ENCODE results near the gene TANC1. TPM values are rescaled to one million over a fixed set of nuclear protein-coding genes. Genes with fewer than 3 reads are reported as not detected.

TANC1 gene
- total RNA-seq, 1 donor from 2014 or later = 45.0 TPM

DNA sequence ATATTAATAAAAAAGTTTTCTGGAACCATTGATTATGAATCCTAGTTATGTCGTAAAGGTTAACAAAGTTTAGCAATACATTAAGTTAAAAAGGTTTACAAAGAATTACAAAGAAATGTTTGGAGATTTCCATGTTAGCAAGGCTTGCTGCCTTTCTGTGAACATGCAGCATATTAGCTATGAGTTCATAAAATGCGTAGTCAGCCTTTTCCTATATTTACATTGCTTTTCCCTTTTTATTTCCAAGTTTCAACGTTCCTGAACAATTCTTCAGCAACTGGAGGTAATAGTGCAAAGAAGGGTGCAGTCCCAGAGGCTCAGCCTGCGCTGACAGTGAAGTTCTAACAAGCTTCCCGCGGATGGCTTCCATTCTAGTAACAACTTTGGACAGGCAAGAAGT is 266.4 kb downstream of the TANC1 start:
- peaks cover 42% of the 10 kb centered on the region for H3K36me3 ChIP-seq (ENCODE audit: insufficient read depth, low read length)
- DNase-seq (ENCODE audit: low read depth) = no peak
- no peak overlapping the region for H3K4me2 ChIP-seq (ENCODE audit: low read length)
- no peak overlapping the region for H3K27ac ChIP-seq (ENCODE audit: low read depth, low read length)
- no peak for FAIRE-seq
- H3K36me3 Mint-ChIP-seq (ENCODE audit: low read depth, unreplicated experiment) = peaks cover 18% of the 10 kb centered on the region
- no peaks in the 10 kb centered on the region for H3K27me3 ChIP-seq (ENCODE audit: insufficient read depth, low read length)
- no peak overlapping the region for H3K27ac Mint-ChIP-seq (ENCODE audit: unreplicated experiment)
- H3K9me3 Mint-ChIP-seq (ENCODE audit: unreplicated experiment) = no peaks in the 10 kb centered on the region
- H3K4me1 Mint-ChIP-seq (ENCODE audit: low read depth, unreplicated experiment) = peaks cover 1% of the 10 kb centered on the region
- H4K20me1 ChIP-seq (ENCODE audit: insufficient read depth, low read length) = peaks cover 5% of the 10 kb centered on the region
- no peaks in the 10 kb centered on the region for H3K4me1 ChIP-seq (ENCODE audit: insufficient read depth, low read length)
- H3K9ac ChIP-seq (ENCODE audit: low read length) = no peak overlapping the region
- H3K79me2 ChIP-seq (ENCODE audit: insufficient read depth, low read length) = no peaks in the 10 kb centered on the region
- H3K27me3 Mint-ChIP-seq (ENCODE audit: low read depth, unreplicated experiment) = no peaks in the 10 kb centered on the region
- TF ChIP-seq EZH2 (IDR thresholded peaks at IDR 0.05; ENCODE audit: insufficient read depth, low read length) = no peak
- TF ChIP-seq, protein P1, sequence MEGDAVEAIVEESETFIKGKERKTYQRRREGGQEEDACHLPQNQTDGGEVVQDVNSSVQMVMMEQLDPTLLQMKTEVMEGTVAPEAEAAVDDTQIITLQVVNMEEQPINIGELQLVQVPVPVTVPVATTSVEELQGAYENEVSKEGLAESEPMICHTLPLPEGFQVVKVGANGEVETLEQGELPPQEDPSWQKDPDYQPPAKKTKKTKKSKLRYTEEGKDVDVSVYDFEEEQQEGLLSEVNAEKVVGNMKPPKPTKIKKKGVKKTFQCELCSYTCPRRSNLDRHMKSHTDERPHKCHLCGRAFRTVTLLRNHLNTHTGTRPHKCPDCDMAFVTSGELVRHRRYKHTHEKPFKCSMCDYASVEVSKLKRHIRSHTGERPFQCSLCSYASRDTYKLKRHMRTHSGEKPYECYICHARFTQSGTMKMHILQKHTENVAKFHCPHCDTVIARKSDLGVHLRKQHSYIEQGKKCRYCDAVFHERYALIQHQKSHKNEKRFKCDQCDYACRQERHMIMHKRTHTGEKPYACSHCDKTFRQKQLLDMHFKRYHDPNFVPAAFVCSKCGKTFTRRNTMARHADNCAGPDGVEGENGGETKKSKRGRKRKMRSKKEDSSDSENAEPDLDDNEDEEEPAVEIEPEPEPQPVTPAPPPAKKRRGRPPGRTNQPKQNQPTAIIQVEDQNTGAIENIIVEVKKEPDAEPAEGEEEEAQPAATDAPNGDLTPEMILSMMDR (IDR thresholded peaks at IDR 0.05; ENCODE audit: insufficient read depth, low read depth, low read length) = no peak
- no peak overlapping the region for H3K4me3 Mint-ChIP-seq (ENCODE audit: unreplicated experiment)
- H3K4me3 ChIP-seq (ENCODE audit: insufficient read depth, low read depth, low read length) = no peak overlapping the region
- no peak overlapping the region for H2AFZ ChIP-seq (ENCODE audit: low read depth, low read length)
- no peaks in the 10 kb centered on the region for H3K9me3 ChIP-seq (ENCODE audit: insufficient read depth, low read depth, low read length)

DNA sequence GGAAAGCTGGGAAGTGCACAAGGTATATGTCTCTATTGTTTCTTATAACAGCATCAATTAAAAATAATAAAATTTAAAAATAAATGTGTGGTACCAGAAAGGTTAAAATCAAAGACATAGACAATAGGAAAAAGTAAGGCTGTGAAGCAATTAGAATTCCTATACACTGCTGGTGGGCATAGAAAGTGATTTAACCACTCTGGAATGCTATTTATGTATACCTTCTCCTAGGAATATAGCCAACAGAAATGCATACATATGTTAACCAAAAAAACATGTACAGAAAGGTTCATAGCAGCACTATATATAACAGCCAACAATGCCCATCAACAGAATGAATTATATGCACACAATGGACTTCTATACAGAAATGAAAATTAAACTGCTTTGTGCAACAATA is 275.1 kb downstream of the TANC1 start:
- Histone ChIP-seq H3K36me3 (ENCODE audit: insufficient read depth, low read length) (peaks cover 6% of the 10 kb centered on the region), H3K9ac (ENCODE audit: low read length) (no peak overlapping the region), H2AFZ (ENCODE audit: low read depth, low read length) (no peak overlapping the region), H3K4me1 (ENCODE audit: insufficient read depth, low read length) (no peaks in the 10 kb centered on the region), H3K79me2 (ENCODE audit: insufficient read depth, low read length) (no peaks in the 10 kb centered on the region), H3K27ac (ENCODE audit: low read depth, low read length) (no peak overlapping the region), H3K9me3 (ENCODE audit: insufficient read depth, low read depth, low read length) (no peaks in the 10 kb centered on the region), H3K4me2 (ENCODE audit: low read length) (no peak overlapping the region), H4K20me1 (ENCODE audit: insufficient read depth, low read length) (no peaks in the 10 kb centered on the region), H3K4me3 (ENCODE audit: insufficient read depth, low read depth, low read length) (no peak overlapping the region), H3K27me3 (ENCODE audit: insufficient read depth, low read length) (no peaks in the 10 kb centered on the region)
- no peak for TF ChIP-seq EZH2 (IDR thresholded peaks at IDR 0.05; ENCODE audit: insufficient read depth, low read length)
- TF ChIP-seq, protein P1 (IDR thresholded peaks at IDR 0.05; ENCODE audit: insufficient read depth, low read depth, low read length) = no peak
- no peak overlapping the region for H3K4me3 Mint-ChIP-seq (ENCODE audit: unreplicated experiment)
- peaks cover 7% of the 10 kb centered on the region for H3K4me1 Mint-ChIP-seq (ENCODE audit: low read depth, unreplicated experiment)
- FAIRE-seq (no peak), DNase-seq (ENCODE audit: low read depth) (no peak)
- no peak overlapping the region for H3K27ac Mint-ChIP-seq (ENCODE audit: unreplicated experiment)
- H3K36me3 Mint-ChIP-seq (ENCODE audit: low read depth, unreplicated experiment) = peaks cover 38% of the 10 kb centered on the region
- no peaks in the 10 kb centered on the region for H3K27me3 Mint-ChIP-seq (ENCODE audit: low read depth, unreplicated experiment)
- H3K9me3 Mint-ChIP-seq (ENCODE audit: unreplicated experiment) = no peaks in the 10 kb centered on the region

DNA sequence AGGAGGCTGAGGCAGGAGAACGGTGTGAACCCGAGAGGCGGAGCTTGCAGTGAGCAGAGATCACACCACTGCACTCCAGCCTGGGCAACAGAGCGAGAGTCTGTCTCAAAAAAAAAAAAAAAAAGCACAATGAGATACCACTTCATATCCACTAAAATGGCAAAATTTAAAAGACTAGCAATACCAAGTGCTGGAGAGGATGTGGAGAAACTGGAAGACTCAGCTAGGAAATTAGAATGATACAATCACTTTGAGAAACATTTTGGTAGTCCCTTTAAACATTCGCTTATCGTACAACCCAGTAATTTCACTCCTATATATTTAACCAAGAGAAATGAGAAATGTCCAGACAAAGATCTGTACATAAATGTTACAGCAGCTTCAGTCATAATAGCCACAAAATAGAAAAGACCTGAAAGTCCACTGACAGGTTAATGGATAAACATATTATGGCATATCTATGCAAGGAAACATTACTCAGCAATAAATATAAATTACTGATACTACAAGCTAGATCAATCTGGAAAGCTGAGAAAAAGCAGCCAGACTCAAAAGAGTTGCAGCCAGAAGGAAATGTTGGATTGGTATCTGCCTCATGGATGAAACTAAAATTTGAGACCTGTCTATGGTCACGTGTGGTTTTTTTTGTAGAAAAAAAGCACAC is 278.0 kb downstream of the TANC1 start:
- Mint-ChIP-seq H3K36me3 (ENCODE audit: low read depth, unreplicated experiment) (peaks cover 26% of the 10 kb centered on the region), H3K4me1 (ENCODE audit: low read depth, unreplicated experiment) (peaks cover 7% of the 10 kb centered on the region), H3K27me3 (ENCODE audit: low read depth, unreplicated experiment) (no peaks in the 10 kb centered on the region), H3K9me3 (ENCODE audit: unreplicated experiment) (no peaks in the 10 kb centered on the region), H3K4me3 (ENCODE audit: unreplicated experiment) (no peak overlapping the region), H3K27ac (ENCODE audit: unreplicated experiment) (no peak overlapping the region)
- no peak overlapping the region for H3K27ac ChIP-seq (ENCODE audit: low read depth, low read length)
- H3K4me1 ChIP-seq (ENCODE audit: insufficient read depth, low read length) = peaks cover 4% of the 10 kb centered on the region
- H2AFZ ChIP-seq (ENCODE audit: low read depth, low read length) = no peak overlapping the region
- H3K9me3 ChIP-seq (ENCODE audit: insufficient read depth, low read depth, low read length) = no peaks in the 10 kb centered on the region
- H3K36me3 ChIP-seq (ENCODE audit: insufficient read depth, low read length) = no peaks in the 10 kb centered on the region
- H3K27me3 ChIP-seq (ENCODE audit: insufficient read depth, low read length) = no peaks in the 10 kb centered on the region
- H4K20me1 ChIP-seq (ENCODE audit: insufficient read depth, low read length) = no peaks in the 10 kb centered on the region
- no peak overlapping the region for H3K4me3 ChIP-seq (ENCODE audit: insufficient read depth, low read depth, low read length)
- no peak overlapping the region for H3K9ac ChIP-seq (ENCODE audit: low read length)
- no peak for TF ChIP-seq EZH2 (IDR thresholded peaks at IDR 0.05; ENCODE audit: insufficient read depth, low read length)
- TF ChIP-seq, protein P1 (IDR thresholded peaks at IDR 0.05; ENCODE audit: insufficient read depth, low read depth, low read length) = no peak
- H3K79me2 ChIP-seq (ENCODE audit: insufficient read depth, low read length) = no peaks in the 10 kb centered on the region
- DNase-seq (ENCODE audit: low read depth) (no peak), FAIRE-seq (no peak)
- no peak overlapping the region for H3K4me2 ChIP-seq (ENCODE audit: low read length)

Data from astrocyte (in vitro differentiated cells and primary cell).